IPS-11a (cell line): ENCODE measurements around the gene C2CD2.
"Not testable (repeated sequence)": the region's sequence is repeated elsewhere in the genome, so short reads cannot be mapped to it uniquely, and the experiment has no call there.

Experiments used
- H3K4me3 ChIP-seq: one replicate; pipeline ENCODE4 v1.5.1; 2013; ENCODE audit warnings: low read depth, low read length, control low read depth

Gene C2CD2

DNA sequence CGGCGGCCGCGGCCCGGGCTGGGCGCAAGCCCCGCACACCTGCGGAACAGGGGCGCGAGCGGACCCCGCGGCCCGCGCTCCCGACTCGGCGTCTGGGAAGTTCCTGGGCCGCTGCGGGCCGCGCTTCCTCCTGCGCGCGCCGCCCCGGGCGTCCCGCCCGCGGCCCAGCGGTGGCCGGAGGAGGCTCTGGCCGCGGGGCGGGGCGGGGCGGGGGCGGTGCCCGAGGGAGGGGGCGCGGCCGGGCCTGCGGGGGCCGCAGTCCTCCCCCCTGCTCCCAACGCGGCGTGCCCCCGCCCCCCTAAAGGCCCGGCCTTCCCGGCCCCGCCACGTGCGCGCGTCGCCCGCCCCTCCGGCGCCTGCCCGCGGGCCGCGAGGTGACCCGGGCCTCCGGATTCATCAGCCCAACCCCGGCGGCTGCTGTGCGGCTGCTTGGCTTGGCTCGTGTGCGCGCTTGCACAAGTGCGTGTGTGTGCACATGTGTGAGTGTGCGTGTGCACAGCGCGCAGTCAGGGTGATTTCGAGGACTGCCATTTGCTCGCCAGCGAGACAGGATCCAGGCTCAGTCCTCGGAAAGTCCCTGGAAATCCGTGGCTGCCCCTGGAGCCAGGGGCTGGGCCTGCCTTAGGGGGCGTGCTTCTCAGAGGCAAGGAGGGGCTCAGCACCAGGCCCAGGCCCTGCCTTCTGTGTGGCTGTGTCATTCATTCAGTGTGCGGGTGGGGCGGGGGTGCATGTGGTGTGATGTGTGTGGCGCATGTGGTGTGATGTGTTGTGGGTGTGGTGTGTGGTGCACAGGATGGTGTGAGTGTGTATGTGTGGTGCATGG is at the start of gene C2CD2:
C2CD2 (minus strand) TSS at position 188 of the 823 bp plus-strand sequence. CDS start 370 bp downstream, outside the sequence.
- H3K4me3 ChIP-seq: peak within 1 kb of the TSS; percentile 47

DNA sequence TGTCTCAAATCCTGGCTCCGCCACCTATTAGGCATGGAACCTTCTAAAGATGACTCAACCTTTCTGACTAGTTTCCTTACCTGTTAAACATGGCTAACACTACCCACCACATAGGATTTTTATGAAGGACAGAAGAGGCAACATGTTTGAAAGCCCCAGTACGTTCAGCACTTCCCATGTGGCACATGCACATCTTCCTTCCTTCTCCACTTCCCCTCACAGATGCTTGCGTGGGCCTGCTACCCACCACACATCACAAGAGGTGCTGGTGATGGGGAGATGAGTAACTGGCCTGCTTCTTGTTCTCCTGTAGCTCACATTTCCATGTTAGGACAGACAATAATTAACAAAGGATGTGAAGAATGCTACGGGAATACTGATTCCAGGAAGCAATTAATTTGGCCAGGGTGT is 49.2 kb upstream of the C2CD2 start:
- no peak overlapping the region for H3K4me3 ChIP-seq

DNA sequence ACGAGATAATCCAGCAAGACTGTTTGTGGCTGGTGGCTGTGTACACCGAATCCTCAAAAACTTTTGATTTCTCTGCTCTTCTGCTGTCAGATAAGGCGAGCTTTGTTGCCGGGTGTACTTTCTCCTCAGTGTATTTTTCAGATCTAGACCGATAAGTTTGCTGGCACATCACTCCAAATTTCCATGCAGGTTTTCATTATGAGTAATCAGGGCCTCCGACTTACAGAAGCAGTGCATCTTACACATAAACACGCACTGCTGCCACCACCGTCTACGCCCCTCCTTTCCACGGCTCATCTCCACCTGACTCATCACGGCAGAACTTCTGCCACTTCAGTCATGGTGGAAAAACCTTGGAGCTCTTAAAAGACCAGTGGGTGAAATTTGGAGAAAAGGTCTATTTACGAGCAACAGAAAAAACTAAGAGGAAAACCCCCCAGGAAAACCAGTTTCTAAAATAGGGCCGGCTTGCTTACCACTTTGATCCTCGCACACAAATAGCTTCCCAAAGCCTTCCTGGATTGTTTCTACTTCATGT is 48.7 kb upstream of the C2CD2 start:
- no peak overlapping the region for H3K4me3 ChIP-seq

DNA sequence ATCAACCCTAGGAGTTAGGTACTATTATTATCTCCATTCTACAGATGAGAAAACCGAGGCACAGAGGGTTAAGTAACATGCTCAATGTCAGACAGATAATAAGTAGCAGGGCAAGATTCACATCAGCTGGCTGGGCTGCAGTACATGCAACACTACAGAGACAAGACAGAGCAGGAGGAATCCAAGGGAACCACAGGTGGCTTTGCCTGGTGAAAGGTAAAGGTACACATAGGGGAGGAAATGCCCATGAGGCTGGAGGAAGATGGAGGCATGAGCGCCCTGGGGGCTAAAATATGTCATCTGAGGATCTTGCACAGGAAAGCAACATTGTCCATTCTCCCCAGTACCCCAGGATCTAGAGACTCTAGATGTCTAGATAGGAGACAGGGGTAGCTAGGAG is 48.0 kb upstream of the C2CD2 start:
- no peak overlapping the region for H3K4me3 ChIP-seq

DNA sequence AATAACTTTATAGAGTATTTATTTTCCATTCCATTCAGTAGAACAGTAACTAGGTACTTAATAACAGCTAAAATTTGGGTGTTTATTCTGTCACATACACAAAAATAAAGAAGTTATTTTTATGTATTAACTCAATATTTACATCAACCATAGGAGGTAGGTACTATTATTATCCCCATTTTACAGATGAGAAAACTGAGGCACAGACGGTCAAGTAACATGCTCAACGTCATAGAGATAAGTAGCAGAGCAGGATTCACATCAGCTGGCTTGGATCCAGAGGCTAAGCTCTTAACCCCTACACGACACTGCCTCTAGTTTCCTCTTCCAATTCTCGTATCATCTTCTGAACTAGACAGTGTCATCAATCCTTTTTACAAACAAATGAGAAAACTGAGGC is 47.1 kb upstream of the C2CD2 start:
- no peak overlapping the region for H3K4me3 ChIP-seq

DNA sequence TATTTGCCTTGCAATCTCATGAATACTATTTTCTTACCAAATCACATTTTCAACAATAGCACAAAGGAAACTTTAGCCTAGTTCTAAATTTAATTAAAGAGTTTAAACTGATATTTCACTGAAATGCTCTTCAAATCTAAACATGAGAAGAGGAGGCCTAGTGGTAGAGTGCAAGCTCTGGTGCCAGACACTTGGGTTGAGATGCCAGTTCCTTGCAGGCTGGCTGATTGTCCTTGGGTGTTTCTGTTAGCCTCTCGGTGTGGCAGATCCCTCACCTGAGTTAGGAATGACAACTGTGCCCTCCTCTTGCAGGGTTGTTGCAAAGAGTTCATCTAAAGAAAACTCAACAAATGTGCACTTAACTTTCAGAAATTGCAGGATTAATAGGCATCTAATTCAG is 43.8 kb upstream of the C2CD2 start:
- no peak overlapping the region for H3K4me3 ChIP-seq

DNA sequence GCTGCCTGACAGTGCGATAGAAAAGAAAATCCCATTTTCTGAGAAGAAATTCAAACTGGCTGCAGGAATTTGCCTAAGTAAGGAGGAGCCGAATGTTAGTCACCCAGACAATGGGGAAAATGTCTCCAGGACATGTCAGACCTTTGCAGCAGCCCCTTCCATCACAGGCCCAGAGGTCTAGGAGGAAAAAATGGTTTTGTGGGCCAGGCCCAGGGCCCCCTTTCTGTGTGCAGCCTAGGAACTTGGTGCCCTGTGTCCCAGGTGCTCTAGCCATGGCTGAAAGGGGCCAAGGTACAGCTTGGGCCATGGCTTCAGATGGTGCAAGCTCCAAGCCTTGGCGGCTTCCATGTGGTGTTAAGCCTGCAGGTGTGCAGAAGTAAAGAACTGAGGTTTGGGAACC is 41.8 kb upstream of the C2CD2 start:
- no peak overlapping the region for H3K4me3 ChIP-seq

DNA sequence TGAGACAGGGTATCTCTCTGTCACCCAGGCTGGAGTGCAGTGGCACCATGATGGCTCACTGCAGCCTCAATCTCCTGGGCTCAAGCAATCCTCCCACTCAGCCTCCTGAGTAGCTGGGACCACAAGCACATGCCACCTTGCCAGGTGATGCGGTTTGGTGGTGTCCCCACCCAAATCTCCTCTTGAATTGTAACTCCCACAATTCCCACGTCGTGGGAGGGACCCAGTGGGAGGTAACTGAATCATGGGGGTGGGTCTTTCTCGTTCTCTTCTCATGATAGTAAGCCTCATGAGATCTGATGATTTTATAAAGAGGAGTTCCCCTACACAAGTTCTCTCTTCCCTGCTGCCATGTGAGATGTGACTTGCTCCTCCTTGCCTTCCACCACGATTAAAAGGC is 40.8 kb upstream of the C2CD2 start:
- not testable (repeated sequence) for H3K4me3 ChIP-seq

DNA sequence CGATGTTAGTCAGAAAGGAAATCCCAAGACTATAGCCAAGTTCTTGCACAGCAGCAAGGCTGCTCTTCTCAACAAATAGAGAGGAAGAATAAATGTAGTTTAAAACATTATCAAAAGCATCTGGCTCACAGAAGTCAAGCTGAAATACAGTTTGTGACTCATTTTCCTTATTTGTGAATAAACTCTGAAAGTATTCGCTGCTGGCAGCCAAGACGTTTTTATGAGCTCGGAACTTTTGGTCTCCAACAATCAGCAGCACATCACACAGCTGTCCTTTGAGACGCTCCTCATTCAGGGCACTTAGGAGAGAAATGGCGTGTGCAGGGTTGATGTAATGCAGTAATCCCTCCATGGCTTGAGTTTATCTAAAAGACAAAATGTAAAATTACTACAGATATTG is 39.9 kb upstream of the C2CD2 start:
- H3K4me3 ChIP-seq: no peak overlapping the region

DNA sequence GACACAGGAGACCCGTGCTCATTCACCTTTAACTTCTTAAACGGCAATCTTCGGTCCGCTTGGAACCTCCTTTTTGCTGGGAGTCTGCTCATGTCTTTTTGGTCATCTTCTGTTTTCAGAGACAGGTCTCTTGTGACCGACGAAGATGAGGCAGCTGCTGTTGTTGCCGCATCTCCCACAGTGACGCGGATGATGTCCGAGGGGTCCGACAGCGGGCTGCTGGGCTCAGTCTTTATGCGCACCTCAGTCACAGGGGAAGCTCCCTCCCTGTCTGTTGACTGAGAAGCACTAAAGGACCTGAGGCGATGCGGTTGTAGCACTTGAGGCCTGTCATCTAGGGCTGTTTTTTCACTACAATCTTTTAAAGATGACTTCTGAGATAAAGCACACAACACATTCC is 38.8 kb upstream of the C2CD2 start:
- H3K4me3 ChIP-seq: no peak overlapping the region

DNA sequence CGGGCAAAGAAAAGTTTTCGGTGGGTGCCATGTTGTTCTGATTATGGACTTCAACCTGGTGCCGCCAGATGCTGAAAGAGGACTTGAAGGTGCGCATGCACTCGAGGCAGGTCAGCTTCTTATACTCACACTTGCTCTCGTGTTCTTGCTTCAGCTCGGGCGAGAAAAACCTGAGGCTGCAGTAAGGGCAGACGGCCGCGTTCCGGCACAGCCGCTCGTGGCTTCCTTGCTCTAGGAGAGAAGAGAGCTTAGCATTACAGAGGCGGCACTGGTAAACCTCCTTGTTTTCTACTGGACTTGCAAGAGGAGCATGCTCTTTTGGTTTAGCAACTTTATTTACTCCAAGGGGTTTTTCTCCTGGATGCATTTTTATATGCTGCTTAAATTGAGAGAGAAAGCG is 37.8 kb upstream of the C2CD2 start:
- no peak overlapping the region for H3K4me3 ChIP-seq

DNA sequence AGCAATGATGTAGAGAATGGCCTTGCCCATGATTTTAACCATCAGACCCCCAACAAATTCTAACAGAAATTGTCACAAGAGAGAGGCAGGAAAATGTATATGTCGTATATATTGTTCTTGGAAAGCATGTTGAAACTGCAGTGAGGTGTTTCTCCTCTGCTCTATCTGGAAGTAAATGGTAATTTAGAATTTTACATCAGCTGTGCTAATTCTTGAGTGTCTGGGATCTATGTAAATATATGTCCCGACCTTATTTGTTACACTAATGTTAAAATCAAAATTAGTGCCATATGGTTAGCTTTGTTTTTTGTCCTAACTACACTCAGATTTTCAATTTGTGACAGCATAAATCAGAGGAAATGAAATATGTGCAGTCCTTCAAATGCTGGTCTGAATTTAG is 35.9 kb upstream of the C2CD2 start:
- no peak overlapping the region for H3K4me3 ChIP-seq

DNA sequence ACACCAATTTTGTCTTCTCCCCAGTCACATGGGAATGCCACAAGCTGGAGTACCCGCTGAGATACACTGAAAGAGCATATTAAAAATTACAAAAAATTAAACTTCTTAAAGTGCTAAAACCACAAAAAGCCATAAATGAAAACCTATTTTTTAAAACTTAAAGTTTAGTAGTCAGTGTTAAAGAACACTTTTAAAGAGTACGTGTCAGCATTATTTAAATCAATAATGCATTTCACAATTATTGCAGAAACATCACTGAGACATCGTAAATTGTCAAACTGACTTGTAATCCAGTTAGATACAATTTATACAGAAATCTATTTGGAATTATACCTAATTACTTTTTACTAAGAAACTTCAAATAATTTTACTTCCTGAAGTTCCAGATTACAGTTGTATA is 33.5 kb upstream of the C2CD2 start:
- no peak overlapping the region for H3K4me3 ChIP-seq

DNA sequence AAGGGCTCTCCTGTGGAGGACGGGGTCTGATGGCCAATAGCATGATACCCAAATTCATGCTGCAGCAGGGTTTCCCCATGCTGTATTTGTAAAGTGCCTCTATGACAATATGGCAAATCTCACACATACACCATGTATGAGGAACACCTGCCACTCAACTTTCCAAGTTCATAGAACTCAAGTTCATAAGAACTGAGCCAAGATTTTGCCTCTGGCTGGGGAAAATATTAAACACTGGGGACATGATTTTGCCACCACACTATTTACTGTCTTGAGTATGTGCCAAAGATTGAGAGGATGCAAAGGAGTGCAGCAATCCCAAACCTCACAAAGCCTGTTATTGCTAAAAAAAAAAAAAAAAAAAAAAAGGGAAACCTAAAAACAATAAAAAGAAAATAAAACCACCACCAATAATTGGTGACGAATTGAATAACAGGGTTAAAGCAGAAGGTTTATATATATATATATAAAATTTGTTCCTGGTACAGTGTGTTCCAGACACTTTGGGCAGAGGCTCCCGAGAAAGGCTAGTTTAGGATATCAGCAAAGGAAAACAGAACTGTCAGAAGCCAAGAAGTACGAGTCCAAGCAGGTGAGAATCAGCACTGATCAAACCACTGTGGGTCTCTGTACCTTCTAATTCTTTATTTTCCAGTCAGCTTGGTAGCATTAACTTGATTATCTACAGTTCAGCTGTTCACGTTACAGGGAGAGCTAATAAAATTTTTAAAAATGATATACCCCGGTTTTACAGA is 32.0 kb upstream of the C2CD2 start:
- H3K4me3 ChIP-seq: no peak overlapping the region

DNA sequence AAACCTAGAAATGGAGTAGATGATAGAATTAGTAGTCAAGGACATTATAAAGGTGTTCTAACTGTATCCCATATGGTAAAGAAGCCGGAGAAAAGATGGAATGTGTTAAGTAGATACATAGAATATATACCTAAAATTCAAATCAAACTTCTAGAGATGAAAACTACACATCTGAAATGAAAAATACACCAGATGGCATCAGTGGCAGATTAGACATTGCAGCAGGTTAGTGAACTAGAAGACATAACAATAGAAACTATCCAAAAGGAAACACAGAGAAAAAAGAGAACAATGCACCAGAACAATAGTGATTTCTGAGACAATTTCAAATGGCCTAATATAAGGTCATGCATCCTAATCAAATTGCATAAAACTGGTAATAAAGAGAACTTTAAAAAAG is 29.4 kb upstream of the C2CD2 start:
- H3K4me3 ChIP-seq: no peak overlapping the region

DNA sequence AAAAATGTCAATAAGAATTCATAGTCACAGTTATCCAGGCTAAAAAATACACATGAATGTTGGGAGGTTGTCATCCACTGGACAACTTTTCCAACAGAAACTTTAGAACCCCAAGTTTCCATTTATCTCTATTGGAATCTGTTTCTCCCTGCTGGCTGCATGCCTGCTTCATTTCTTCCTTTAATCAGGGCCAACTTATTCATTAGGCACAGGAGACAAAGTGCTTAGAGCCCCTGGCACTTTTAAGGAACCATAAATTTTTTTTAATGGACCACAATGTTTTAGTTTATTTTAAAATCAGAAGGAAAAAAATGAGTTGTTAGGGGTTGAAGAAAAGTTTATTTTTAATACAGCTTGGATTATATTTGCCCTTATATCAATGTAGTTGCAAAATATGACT is 26.7 kb upstream of the C2CD2 start:
- H3K4me3 ChIP-seq: no peak overlapping the region

DNA sequence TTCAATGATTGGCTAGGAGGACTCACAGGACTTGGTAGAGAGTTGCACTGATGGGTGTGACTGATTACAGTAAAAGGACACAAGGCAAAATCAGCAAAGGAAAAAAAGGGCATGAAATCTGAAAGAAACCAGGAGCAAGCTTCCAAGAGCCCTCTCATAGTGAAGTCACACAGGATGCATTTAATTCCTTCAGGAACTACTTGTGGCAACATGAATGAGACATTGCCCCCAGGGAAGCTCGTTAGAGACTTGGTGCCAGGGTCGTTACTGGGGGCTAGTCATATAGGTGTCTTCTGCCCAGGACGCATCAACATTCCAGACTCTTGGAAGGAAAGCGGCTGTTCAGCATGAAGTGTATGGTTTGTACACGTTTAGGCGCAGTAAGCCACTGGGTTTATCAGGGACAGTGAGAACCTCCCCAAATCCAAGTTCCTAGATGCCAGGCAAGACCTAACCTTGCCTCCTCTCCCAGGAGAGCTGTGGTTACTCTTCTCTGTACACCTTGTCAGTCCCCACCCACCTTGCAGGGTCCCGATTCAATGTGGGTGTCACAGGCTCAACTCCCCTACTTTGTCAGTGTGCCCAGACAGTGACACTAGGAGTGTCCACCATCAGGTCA is 26.0 kb upstream of the C2CD2 start:
- H3K4me3 ChIP-seq: no peak overlapping the region

DNA sequence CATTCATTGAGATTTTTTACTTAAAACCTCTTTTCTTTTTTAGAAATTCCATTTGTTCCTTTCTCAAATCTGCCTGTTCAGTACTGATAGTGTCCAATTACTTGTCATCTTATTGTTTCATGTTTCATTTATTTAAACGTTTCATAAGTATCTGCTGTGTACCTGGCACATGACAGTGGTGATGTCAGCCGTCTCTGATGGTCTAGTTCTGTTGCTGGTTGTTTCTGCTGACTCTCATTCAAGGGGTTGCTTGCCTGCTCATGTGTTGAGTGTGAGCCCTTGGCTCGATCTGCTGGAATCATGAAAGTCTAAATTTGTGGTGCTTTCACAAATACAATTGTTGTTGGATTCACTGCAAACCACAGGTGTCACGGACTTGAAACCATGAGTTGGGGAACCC is 25.5 kb upstream of the C2CD2 start:
- H3K4me3 ChIP-seq: no peak overlapping the region

DNA sequence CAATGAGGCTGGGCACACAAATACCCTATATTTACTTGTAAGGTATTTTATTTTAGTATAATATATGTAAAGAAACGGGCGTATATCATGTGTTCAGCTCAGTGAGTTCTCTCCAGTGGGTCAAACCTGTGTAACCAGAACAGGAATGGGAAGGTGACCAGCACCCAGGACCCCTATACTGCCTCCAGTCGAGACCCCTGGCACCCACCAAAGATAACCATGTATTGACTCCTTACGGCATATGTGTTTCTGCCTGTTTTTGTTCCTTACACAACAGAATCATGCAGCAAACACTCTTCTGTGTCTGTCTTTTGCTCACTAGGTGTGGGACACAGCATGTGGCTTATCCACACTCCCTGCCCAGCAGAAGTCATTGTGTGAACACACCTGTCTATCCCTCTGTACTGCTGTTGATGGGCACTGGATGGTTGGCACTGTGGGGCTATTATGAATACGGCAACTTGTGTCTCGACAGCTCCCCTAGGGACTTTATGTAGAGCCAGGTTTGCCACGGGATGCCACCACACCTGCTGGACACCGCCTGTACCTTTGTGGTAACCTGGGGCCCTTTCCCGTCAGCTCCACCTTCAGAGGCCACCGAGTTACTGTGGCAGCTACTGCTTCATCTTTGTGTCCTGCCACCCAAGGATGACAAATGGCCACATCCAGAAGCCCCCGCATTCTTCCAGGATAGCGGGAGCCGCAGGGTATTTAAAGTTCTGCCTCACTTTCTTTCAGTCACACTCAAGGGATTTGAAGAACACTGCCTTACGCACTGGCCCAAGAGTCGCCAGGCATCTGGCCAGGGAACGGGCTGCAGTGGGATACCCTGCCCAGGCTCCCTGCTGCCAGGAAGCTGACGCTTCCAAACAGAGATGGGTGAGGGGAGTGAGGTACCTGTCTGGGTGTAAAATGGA is 23.5 kb upstream of the C2CD2 start:
- H3K4me3 ChIP-seq: no peak overlapping the region

DNA sequence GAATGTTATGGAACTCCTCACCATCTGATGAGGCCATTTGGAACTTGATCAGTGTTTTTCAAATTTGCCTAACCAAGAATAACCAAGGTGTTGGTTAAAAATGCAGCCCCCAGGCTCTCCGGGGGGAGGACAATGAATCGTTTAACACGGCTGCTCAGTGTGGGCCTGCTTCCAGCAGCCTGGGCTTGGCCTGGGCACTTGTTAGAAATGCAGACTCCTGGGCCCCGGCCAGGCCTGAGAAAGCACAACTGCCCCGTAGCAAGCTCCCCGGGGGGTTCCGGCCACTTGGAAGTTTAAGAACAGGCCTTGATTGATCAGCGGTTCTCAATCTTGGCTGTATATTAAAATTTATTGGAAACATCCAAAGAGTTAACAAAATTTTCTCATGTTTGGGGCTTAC is 22.8 kb upstream of the C2CD2 start:
- no peak overlapping the region for H3K4me3 ChIP-seq
